Measurements from ENCODE around the gene HOXA3. TPM values are rescaled to one million over a fixed set of nuclear protein-coding genes. Genes with fewer than 3 reads are reported as not detected.
A peak's percentile ranks its signal among the peaks of the same experiment; 100 is the strongest.

Gene HOXA3
- total RNA-seq, 4 donors from 2014 or later: 1.8 to 11.0 (median 4.3) TPM

- no peak for ATAC-seq (ENCODE audit: low FRiP score)
- no peak for TF ChIP-seq CTCF (IDR thresholded peaks at IDR 0.05)
- peak; percentile 20 for DNase-seq (ENCODE audit: low spot score)
Measured at GRCh38 chr7:27171637-27172314, 19.4 kb upstream of the HOXA3 start.

- ATAC-seq (ENCODE audit: low FRiP score): no peak
Measured at GRCh38 chr7:27171325-27171636, 18.9 kb upstream of the HOXA3 start.

GRCh38 chr7:27170426-27171324, 18.3 kb upstream of the HOXA3 start:
- no peak for TF ChIP-seq CTCF (IDR thresholded peaks at IDR 0.05)
- ATAC-seq (ENCODE audit: low FRiP score): no peak
- DNase-seq (ENCODE audit: low spot score): no peak

More at GRCh38 chr7:27171325-27171636, 18.9 kb upstream of the HOXA3 start:
- DNase-seq (ENCODE audit: low spot score): peak; percentile 14
- TF ChIP-seq CTCF (IDR thresholded peaks at IDR 0.05): no peak

- ATAC-seq (ENCODE audit: low FRiP score): no peak
- no peak for DNase-seq (ENCODE audit: low spot score)
- TF ChIP-seq CTCF (IDR thresholded peaks at IDR 0.05): no peak
Measured at GRCh38 chr7:27169658-27170425, 17.5 kb upstream of the HOXA3 start.

DNA sequence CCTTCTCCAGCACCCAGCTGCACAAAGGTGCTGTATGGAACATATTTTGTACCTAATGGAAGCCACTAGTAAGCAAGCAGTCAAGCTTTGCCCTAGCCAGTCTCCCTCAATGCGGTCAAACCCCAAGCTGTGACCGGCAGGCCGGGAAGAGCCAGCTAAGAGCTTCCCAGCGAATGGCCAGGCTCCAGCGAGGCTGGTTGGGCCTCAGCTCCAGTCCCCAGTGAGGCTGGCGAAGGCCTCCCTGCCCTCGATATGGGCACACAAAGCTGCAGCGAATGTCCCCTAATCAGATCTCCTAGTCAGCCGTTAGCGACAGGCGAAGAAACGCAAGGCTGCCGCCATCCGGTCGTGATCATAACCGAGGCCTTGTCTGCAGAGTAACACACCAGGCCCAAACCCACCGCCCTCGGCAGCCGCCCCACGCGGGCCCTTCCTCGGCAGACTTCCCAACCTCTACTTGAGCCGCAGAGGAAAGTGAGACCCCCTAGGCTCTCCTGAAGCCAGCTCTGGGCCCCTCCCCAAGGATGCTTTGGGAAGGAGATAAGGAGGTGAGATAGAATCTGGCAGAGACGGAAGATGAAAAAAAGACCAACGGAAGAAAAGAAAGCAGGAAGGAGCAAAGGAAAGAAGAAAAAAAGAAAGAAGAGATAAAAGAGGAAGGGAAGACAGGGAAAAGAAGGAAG, 16.0 kb upstream of the HOXA3 start:
- DNase-seq (ENCODE audit: low spot score) (no peak), ATAC-seq (ENCODE audit: low FRiP score) (no peak)
- TF ChIP-seq CTCF (IDR thresholded peaks at IDR 0.05): no peak

- ATAC-seq (ENCODE audit: low FRiP score) (no peak), DNase-seq (ENCODE audit: low spot score) (no peak)
- no peak for TF ChIP-seq CTCF (IDR thresholded peaks at IDR 0.05)
Measured at GRCh38 chr7:27167916-27168264, 15.5 kb upstream of the HOXA3 start.

All from omental fat pad (tissue), 4 donors.